Sigmoid colon (tissue), 7 donors: ENCODE data around the gene GSX1. TPM values are rescaled to one million over a fixed set of nuclear protein-coding genes. Genes with fewer than 3 reads are reported as not detected.

Experiments used
- DNase-seq: peaks from one replicate; pipeline ENCODE4 v3.0.0-alpha.2; 2019
- H3K27ac ChIP-seq, 4 donors: fragments of 200-600 bp; sonication (generic); one replicate each; pipeline ENCODE4 v1.5.1; 2016 to 2019; ENCODE audit warnings: mild to moderate bottlenecking in 1 of 4
- H3K27me3 ChIP-seq, 3 donors: fragments of 200-600 bp; sonication (generic); one replicate each; pipeline ENCODE4 v1.5.1; 2019; ENCODE audit warnings: mild to moderate bottlenecking in 1 of 3
- H3K36me3 ChIP-seq, 4 donors: fragments of 200-600 bp; sonication (generic); one replicate each; pipeline ENCODE4 v1.5.1; 2016 to 2019
- H3K4me1 ChIP-seq, 4 donors: fragments of 200-600 bp; sonication (generic); one replicate each; pipeline ENCODE4 v1.5.1; 2017 to 2019
- H3K4me3 ChIP-seq, 4 donors: fragments of 200-600 bp; sonication (generic); one replicate each; pipeline ENCODE4 v1.5.1; 2017 to 2019; ENCODE audit warnings: mild to moderate bottlenecking in 2 of 4, moderate library complexity in 1 of 4
- H3K9me3 ChIP-seq, 4 donors: fragments of 200-600 bp in 3 of 4; sonication (generic) in 3 of 4; one replicate each; pipeline versions ENCODE4 v1.5.1 to v1.6.1; 2013 to 2019
- CTCF ChIP-seq, 4 experiments: fragments of 450-650 bp in 3 of 4; fragments of 200-600 bp in 1 of 4; IDR thresholded peaks; one replicate each; pipeline ENCODE4 v1.5.1; 2016 to 2019; ENCODE audit warnings: antibody characterized with exemption in 4 of 4, mild to moderate bottlenecking in 3 of 4, moderate library complexity in 2 of 4
- EP300 ChIP-seq, 4 donors: sonication (generic); formaldehyde crosslinking; IDR thresholded peaks; one replicate each; pipeline ENCODE4 v1.6.1; 2017; ENCODE audit warnings: antibody characterized with exemption in 4 of 4
- POLR2A ChIP-seq, 2 donors: fragments of 450-650 bp; IDR thresholded peaks; one replicate each; pipeline ENCODE4 v1.6.1; 2016; ENCODE audit warnings: antibody characterized with exemption in 2 of 2, mild to moderate bottlenecking in 2 of 2, moderate library complexity in 2 of 2
- POLR2AphosphoS5 ChIP-seq, 4 donors: sonication (generic); formaldehyde crosslinking; IDR thresholded peaks; one replicate each; pipeline ENCODE4 v1.6.1; 2017; ENCODE audit warnings: antibody characterized with exemption in 4 of 4
- whole genome bisulfite sequencing, 2 donors: extraction: QIAGEN DNeasy Blood & Tissue Kit; methylation state at CpG; one replicate each; pipeline ENCODE4 v1.1.7; 2013; 5-methylcytosine and 5-hydroxymethylcytosine counted together
- intact Hi-C: fragments of 100-400 bp; cut with DNase I; formaldehyde crosslinking; loops from one replicate; pipeline ENCODE4 v1.15.1; 2023
- polyA plus RNA-seq, 3 donors: library from polyadenylated mRNA; stranded (reverse); fragments of 200-250 nt; gene quantifications; one replicate each; pipeline ENCODE4 v1.2.3, GENCODE V29; 2013
- total RNA-seq, 4 donors: library from RNA; depleted of rRNA; stranded (reverse); fragments of >200 nt; gene quantifications; one replicate each; pipeline ENCODE4 v1.1.0, GENCODE V29; 2016
- donor health status: healthy with polysubstance abuse.
- donor health status: Bipolar disorder and iron deficiency.
- donor health status: healthy.

The GSX1 gene
- total and polyA plus RNA-seq, 7 donors: not detected

GRCh38 chr13:27765650-27766049 is 26.6 kb upstream of the GSX1 start:
- 69 to 72% methylated on average over 9 of the region's 9 CpGs for WGBS, 2 donors
- H3K4me3 ChIP-seq: no peak overlapping the region
- no peaks in the 10 kb centered on the region for H3K4me1 ChIP-seq
- H3K9me3 ChIP-seq: no peaks in the 10 kb centered on the region
- H3K36me3 ChIP-seq: no peaks in the 10 kb centered on the region
- no peak overlapping the region for H3K27ac ChIP-seq
- peaks cover 0 to 9% (median 0%) of the 10 kb centered on the region in 3 donors for H3K27me3 ChIP-seq
- intact Hi-C loops: no loop called here
- no peak for DNase-seq
- TF ChIP-seq POLR2AphosphoS5 (IDR thresholded peaks at IDR 0.05) (no peak), CTCF (IDR thresholded peaks at IDR 0.05) (no peak), POLR2A (IDR thresholded peaks at IDR 0.05) (no peak), EP300 (IDR thresholded peaks at IDR 0.05) (no peak)

- H3K9me3 ChIP-seq: no peaks in the 10 kb centered on the region
- 4 to 21% methylated on average over 3 of the region's 3 CpGs for WGBS, 2 donors
- no peak overlapping the region for H3K4me3 ChIP-seq
- no peaks in the 10 kb centered on the region for H3K4me1 ChIP-seq
- H3K27ac ChIP-seq: no peak overlapping the region
- H3K36me3 ChIP-seq: no peaks in the 10 kb centered on the region
- no peak for TF ChIP-seq POLR2AphosphoS5 (IDR thresholded peaks at IDR 0.05)
- TF ChIP-seq EP300 (IDR thresholded peaks at IDR 0.05): no peak
- TF ChIP-seq CTCF (IDR thresholded peaks at IDR 0.05): no peak
- no peak for TF ChIP-seq POLR2A (IDR thresholded peaks at IDR 0.05)
- intact Hi-C loops: no loop called here
- DNase-seq: no peak
- H3K27me3 ChIP-seq: peaks cover 0 to 21% (median 2%) of the 10 kb centered on the region in 3 donors
Observed at GRCh38 chr13:27770809-27771208, 21.5 kb upstream of the GSX1 start.

GRCh38 chr13:27772651-27773425 is 19.4 kb upstream of the GSX1 start:
- 74 to 82% methylated on average over 14 of the region's 14 CpGs for WGBS, 2 donors
- Histone ChIP-seq H3K27ac (no peak overlapping the region), H3K4me1 (no peaks in the 10 kb centered on the region), H3K4me3 (no peak overlapping the region), H3K9me3 (no peaks in the 10 kb centered on the region), H3K36me3 (no peaks in the 10 kb centered on the region), H3K27me3 (peaks cover 0 to 24% (median 5%) of the 10 kb centered on the region in 3 donors)
- intact Hi-C loops: no loop called here
- TF ChIP-seq POLR2A (IDR thresholded peaks at IDR 0.05) (no peak), POLR2AphosphoS5 (IDR thresholded peaks at IDR 0.05) (no peak), EP300 (IDR thresholded peaks at IDR 0.05) (no peak), CTCF (IDR thresholded peaks at IDR 0.05) (no peak)
- DNase-seq: no peak

- TF ChIP-seq EP300 (IDR thresholded peaks at IDR 0.05) (no peak), POLR2AphosphoS5 (IDR thresholded peaks at IDR 0.05) (no peak), POLR2A (IDR thresholded peaks at IDR 0.05) (no peak), CTCF (IDR thresholded peaks at IDR 0.05) (no peak)
- Histone ChIP-seq H3K9me3 (no peaks in the 10 kb centered on the region), H3K27ac (no peak overlapping the region), H3K4me3 (no peak overlapping the region), H3K4me1 (no peaks in the 10 kb centered on the region), H3K27me3 (peaks cover 0 to 25% (median 5%) of the 10 kb centered on the region in 3 donors), H3K36me3 (no peaks in the 10 kb centered on the region)
- intact Hi-C loops: no loop called here
- WGBS, 2 donors: 79 to 87% methylated on average over 8 of the region's 8 CpGs
- DNase-seq: no peak
Observed at GRCh38 chr13:27774169-27774568, 18.1 kb upstream of the GSX1 start.
